ENCODE measurements around the gene KCNJ8.
A peak's percentile ranks its signal among the peaks of the same experiment; 100 is the strongest.
"Not testable (repeated sequence)": the region's sequence is repeated elsewhere in the genome, so short reads cannot be mapped to it uniquely, and the experiment has no call there.

KCNJ8 gene

GRCh38 chr12:21782723-21783122 is 8.2 kb upstream of the KCNJ8 start:
- not testable (repeated sequence) for DNase-seq

- no peak for DNase-seq
Measured at GRCh38 chr12:21780786-21781185, 6.3 kb upstream of the KCNJ8 start.

GRCh38 chr12:21776175-21776574 is 1.7 kb upstream of the KCNJ8 start:
- DNase-seq = no peak

- DNase-seq = no peak
Measured at GRCh38 chr12:21775133-21775820, 771 bp upstream of the KCNJ8 start.

GRCh38 chr12:21773806-21774205 is 700 bp downstream of the KCNJ8 start:
- no peak for DNase-seq

GRCh38 chr12:21773263-21773741 is 1.2 kb downstream of the KCNJ8 start:
- peak; percentile 52 for DNase-seq

- no peak for DNase-seq
Measured at GRCh38 chr12:21771311-21771710, 3.2 kb downstream of the KCNJ8 start.

GRCh38 chr12:21769307-21769706 is 5.2 kb downstream of the KCNJ8 start:
- DNase-seq = no peak

GRCh38 chr12:21766403-21766802 is 8.1 kb downstream of the KCNJ8 start:
- DNase-seq = no peak

- DNase-seq = no peak
Measured at GRCh38 chr12:21764950-21765349, 9.6 kb downstream of the KCNJ8 start.

GRCh38 chr12:21764065-21764464 is 10.4 kb downstream of the KCNJ8 start:
- no peak for DNase-seq

GRCh38 chr12:21763531-21763930 is 11.0 kb downstream of the KCNJ8 start:
- no peak for DNase-seq

GRCh38 chr12:21759737-21760136 is 14.8 kb downstream of the KCNJ8 start:
- DNase-seq = no peak

- DNase-seq = no peak
Measured at GRCh38 chr12:21757735-21758134, 16.8 kb downstream of the KCNJ8 start.

GRCh38 chr12:21756699-21757098 is 17.8 kb downstream of the KCNJ8 start:
- DNase-seq = no peak

- DNase-seq = no peak
Measured at GRCh38 chr12:21751517-21751916, 23.0 kb downstream of the KCNJ8 start.

GRCh38 chr12:21745258-21745657 is 29.2 kb downstream of the KCNJ8 start:
- no peak for DNase-seq

GRCh38 chr12:21731144-21731543 is 43.4 kb downstream of the KCNJ8 start:
- DNase-seq = no peak

- no peak for DNase-seq
Measured at GRCh38 chr12:21725731-21726130, 48.8 kb downstream of the KCNJ8 start.

- DNase-seq = no peak
Measured at GRCh38 chr12:21718944-21719650, 55.4 kb downstream of the KCNJ8 start.

GRCh38 chr12:21718403-21718802 is 56.1 kb downstream of the KCNJ8 start:
- DNase-seq = no peak

- no peak for DNase-seq
Measured at GRCh38 chr12:21717767-21718166, 56.7 kb downstream of the KCNJ8 start.

GRCh38 chr12:21715386-21715785 is 59.1 kb downstream of the KCNJ8 start:
- DNase-seq = no peak

All from NCI-H510A treated with DMSO at 0.1 percent for 48 hours (cell line).